ENCODE measurements around the gene TOX4.

DNA sequence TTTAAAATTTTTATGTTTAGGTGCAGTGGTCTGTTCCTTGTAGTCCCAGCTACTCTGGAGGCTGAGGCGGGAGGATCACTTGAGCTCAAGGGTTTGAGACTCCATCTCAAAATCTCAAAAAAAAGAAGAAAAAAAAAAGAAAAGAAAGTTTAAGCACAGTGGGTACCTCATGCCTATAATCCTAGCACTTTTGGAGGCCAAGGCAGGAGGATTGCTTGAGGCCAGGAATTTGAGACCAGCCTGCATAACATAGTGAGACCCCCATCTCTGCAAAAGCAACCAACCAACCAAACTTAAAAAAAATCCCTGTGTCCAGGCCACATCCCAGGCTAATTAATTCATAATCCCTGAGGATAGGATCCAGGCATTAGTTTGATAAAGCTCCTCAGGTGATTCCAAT is 52.5 kb downstream of the TOX4 start:
- TF ChIP-seq, protein P1, sequence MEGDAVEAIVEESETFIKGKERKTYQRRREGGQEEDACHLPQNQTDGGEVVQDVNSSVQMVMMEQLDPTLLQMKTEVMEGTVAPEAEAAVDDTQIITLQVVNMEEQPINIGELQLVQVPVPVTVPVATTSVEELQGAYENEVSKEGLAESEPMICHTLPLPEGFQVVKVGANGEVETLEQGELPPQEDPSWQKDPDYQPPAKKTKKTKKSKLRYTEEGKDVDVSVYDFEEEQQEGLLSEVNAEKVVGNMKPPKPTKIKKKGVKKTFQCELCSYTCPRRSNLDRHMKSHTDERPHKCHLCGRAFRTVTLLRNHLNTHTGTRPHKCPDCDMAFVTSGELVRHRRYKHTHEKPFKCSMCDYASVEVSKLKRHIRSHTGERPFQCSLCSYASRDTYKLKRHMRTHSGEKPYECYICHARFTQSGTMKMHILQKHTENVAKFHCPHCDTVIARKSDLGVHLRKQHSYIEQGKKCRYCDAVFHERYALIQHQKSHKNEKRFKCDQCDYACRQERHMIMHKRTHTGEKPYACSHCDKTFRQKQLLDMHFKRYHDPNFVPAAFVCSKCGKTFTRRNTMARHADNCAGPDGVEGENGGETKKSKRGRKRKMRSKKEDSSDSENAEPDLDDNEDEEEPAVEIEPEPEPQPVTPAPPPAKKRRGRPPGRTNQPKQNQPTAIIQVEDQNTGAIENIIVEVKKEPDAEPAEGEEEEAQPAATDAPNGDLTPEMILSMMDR (IDR thresholded peaks at IDR 0.05; ENCODE audit: low read depth, low read length): no peak
- TF ChIP-seq, protein P2, sequence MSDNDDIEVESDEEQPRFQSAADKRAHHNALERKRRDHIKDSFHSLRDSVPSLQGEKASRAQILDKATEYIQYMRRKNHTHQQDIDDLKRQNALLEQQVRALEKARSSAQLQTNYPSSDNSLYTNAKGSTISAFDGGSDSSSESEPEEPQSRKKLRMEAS (IDR thresholded peaks at IDR 0.05; ENCODE audit: low read depth, low read length): no peak
- no peak for TF ChIP-seq POLR2A (IDR thresholded peaks at IDR 0.05; ENCODE audit: extremely low read depth, insufficient read length)

Measured in NB4 (cell line).